Ishikawa (cell line): Measurements from ENCODE around the gene CSNK2B.

Experiments
- CEBPB ChIP-seq: IDR thresholded peaks from 2 replicates; pipeline ENCODE4 v1.6.1; 2012
- CREB1 ChIP-seq: IDR thresholded peaks from 2 replicates; pipeline ENCODE4 v1.6.1; 2012; ENCODE audit warnings: low read depth
- EGR1 ChIP-seq: IDR thresholded peaks from 2 replicates; pipeline ENCODE4 v1.6.1; 2012
- EP300 ChIP-seq: IDR thresholded peaks from 2 replicates; pipeline ENCODE4 v1.6.1; 2012; ENCODE audit warnings: borderline replicate concordance
- FOXM1 ChIP-seq: IDR thresholded peaks from 2 replicates; pipeline ENCODE4 v1.6.1; 2012; ENCODE audit warnings: low read depth, borderline replicate concordance
- NFIC ChIP-seq: IDR thresholded peaks from 2 replicates; pipeline ENCODE4 v1.6.1; 2012
- RAD21 ChIP-seq: IDR thresholded peaks from 2 replicates; pipeline ENCODE4 v1.6.1; 2012; ENCODE audit warnings: low read depth
- TAF1 ChIP-seq: IDR thresholded peaks from 2 replicates; pipeline ENCODE4 v1.6.1; 2012; ENCODE audit warnings: low read depth, mild to moderate bottlenecking
- TCF12 ChIP-seq: IDR thresholded peaks from 2 replicates; pipeline ENCODE4 v1.6.1; 2012; ENCODE audit warnings: low read depth
- TEAD4 ChIP-seq: IDR thresholded peaks from 2 replicates; pipeline ENCODE4 v1.6.1; 2012
- USF1 ChIP-seq: IDR thresholded peaks from 2 replicates; pipeline ENCODE4 v1.6.1; 2012
- YY1 ChIP-seq: IDR thresholded peaks from 2 replicates; pipeline ENCODE4 v1.6.1; 2012; ENCODE audit warnings: low read depth
- ZBTB7A ChIP-seq: IDR thresholded peaks from 2 replicates; pipeline ENCODE4 v1.6.1; 2012; ENCODE audit warnings: low read depth
- TF ChIP-seq, protein P1 (sequence below): IDR thresholded peaks from 2 replicates; pipeline ENCODE4 v1.6.1; 2012
- TF ChIP-seq, protein P2 (sequence below): IDR thresholded peaks from 2 replicates; pipeline ENCODE4 v1.6.1; 2012; ENCODE audit warnings: low read depth, mild to moderate bottlenecking

Gene CSNK2B

GRCh38 chr6:31633447-31633846, 32.4 kb upstream of the CSNK2B start:
- no peak for TF ChIP-seq USF1

GRCh38 chr6:31634131-31634530, 31.7 kb upstream of the CSNK2B start:
- TF ChIP-seq FOXM1 (no peak), RAD21 (no peak), NFIC (no peak), CREB1 (no peak), EGR1 (no peak), TEAD4 (no peak), TCF12 (no peak), EP300 (no peak), TAF1 (no peak), YY1 (no peak), USF1 (no peak), ZBTB7A (no peak), CEBPB (no peak)
- TF ChIP-seq, protein P1, sequence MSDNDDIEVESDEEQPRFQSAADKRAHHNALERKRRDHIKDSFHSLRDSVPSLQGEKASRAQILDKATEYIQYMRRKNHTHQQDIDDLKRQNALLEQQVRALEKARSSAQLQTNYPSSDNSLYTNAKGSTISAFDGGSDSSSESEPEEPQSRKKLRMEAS, result no peak
- TF ChIP-seq, protein P2, sequence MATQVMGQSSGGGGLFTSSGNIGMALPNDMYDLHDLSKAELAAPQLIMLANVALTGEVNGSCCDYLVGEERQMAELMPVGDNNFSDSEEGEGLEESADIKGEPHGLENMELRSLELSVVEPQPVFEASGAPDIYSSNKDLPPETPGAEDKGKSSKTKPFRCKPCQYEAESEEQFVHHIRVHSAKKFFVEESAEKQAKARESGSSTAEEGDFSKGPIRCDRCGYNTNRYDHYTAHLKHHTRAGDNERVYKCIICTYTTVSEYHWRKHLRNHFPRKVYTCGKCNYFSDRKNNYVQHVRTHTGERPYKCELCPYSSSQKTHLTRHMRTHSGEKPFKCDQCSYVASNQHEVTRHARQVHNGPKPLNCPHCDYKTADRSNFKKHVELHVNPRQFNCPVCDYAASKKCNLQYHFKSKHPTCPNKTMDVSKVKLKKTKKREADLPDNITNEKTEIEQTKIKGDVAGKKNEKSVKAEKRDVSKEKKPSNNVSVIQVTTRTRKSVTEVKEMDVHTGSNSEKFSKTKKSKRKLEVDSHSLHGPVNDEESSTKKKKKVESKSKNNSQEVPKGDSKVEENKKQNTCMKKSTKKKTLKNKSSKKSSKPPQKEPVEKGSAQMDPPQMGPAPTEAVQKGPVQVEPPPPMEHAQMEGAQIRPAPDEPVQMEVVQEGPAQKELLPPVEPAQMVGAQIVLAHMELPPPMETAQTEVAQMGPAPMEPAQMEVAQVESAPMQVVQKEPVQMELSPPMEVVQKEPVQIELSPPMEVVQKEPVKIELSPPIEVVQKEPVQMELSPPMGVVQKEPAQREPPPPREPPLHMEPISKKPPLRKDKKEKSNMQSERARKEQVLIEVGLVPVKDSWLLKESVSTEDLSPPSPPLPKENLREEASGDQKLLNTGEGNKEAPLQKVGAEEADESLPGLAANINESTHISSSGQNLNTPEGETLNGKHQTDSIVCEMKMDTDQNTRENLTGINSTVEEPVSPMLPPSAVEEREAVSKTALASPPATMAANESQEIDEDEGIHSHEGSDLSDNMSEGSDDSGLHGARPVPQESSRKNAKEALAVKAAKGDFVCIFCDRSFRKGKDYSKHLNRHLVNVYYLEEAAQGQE, result no peak

GRCh38 chr6:31634969-31635575, 30.8 kb upstream of the CSNK2B start:
- no peak for TF ChIP-seq USF1

DNA sequence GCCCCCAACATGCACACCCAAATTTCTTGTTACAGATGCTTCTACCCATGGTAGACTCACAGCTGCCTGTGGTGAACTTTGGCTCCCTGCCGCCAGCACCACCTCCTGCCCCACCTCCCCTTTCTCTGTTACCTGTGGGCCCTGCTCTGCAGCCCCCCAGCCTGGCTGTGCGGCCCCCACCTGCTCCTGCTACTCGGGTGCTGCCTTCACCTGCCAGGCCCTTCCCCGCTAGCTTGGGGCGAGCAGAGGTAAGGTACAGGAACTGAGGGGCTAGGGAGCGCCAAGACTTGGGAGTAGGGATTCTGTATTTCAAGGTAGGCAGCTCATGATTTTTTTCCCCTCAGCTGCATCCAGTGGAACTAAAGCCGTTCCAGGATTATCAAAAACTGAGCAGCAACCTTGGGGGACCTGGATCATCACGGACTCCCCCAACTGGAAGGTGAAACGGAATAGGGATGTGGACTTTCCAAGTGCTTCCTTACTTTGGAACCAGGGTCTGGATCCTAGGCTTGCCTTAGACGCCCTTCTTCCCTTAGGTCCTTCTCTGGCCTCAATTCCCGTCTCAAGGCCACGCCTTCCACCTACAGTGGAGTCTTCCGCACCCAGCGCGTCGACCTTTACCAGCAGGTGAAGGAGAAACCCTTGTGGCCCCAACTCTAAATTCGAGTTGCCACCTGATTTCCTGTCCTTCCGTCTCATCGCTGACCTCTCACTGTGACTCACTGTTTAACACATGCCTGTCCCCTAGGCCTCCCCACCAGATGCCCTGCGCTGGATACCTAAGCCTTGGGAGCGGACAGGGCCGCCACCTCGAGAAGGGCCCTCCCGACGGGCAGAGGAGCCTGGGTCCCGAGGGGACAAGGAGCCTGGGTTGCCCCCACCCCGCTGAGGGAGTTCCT, 28.9 kb upstream of the CSNK2B start:
- TF ChIP-seq, protein P2, result no peak
- TF ChIP-seq EP300 (no peak), NFIC (no peak), CEBPB (no peak), FOXM1 (no peak), TCF12 (no peak), TAF1 (no peak), EGR1 (no peak), RAD21 (no peak), ZBTB7A (no peak), TEAD4 (no peak), CREB1 (no peak), YY1 (no peak), USF1 (no peak)
- TF ChIP-seq, protein P1, result no peak

- no peak for TF ChIP-seq RAD21
- TF ChIP-seq, protein P1, result no peak
- TF ChIP-seq CREB1, result no peak
- TF ChIP-seq FOXM1, result no peak
- TF ChIP-seq, protein P2, result no peak
- no peak for TF ChIP-seq EP300
- TF ChIP-seq TCF12, result no peak
- TF ChIP-seq ZBTB7A, result no peak
- no peak for TF ChIP-seq NFIC
- TF ChIP-seq YY1, result no peak
- no peak for TF ChIP-seq USF1
- TF ChIP-seq TAF1, result no peak
These were observed 26.8 kb upstream of the CSNK2B start for GRCh38 chr6:31639043-31639442.
